HG03135 (cell line): Measurements from ENCODE around the gene G0S2.

ENCODE experiments used
- ATAC-seq: cut with Tn5 transposase; IDR thresholded peaks from one replicate; pipeline ENCODE4 v1.9.1; 2021; ENCODE audit warnings: mild to moderate bottlenecking, moderate library complexity; ENCODE audit not compliant: unreplicated experiment

G0S2 gene

DNA sequence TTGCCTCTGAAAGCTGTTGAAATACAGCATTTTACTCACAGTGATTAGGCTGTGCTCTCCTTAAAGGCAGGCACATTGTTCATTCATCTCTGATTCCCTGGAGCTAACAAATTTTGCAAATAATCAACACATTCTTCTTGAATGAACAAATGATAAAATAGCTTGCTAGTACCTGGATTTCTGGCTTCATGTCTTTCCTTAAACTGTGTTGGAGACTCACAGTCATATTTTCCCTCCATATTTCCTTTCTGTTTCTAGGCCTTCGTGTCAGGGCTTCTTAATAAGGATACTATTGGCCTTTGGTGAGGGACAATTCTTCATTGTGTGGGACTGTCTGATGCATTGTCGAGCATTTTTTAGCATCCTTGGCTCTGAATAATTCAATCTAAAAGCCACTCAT is 39.1 kb downstream of the G0S2 start:
- ATAC-seq: no peak

DNA sequence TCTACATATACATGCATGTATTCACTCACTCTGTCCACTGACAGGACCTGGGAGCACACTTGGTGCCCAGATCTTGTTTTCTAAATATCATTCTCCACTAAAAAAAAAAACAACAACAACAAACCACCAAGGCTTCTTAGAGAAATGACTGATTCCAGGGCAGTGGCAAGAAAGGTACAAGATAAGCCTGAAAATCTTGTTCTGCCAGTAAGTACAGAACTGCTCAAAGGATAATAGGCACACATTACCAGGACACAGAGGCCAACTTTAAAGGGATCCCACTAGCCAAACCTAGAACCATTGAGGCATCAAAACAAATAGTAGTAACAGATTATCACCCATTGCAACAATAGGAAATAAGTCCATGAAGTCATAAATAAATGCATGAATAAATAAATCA is 40.1 kb downstream of the G0S2 start:
- no peak for ATAC-seq

DNA sequence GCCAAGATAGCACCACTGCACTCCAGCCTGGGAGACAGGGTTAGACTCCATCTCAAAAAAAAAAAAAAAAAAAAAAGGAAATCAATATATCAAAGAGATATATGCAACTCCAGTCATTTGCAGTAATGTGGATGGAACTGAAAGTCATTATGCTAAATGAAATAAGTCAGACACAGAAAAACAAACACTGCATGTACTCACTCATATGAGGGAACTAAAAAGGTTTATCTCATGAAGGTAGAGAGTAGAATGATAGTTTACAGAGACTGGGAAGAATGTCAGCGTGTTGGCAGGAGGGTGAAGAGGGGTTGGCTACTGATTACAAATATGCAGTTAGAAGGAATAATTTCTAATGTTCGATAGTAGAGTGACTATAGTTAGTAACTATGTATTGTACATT is 42.6 kb downstream of the G0S2 start:
- ATAC-seq: no peak

DNA sequence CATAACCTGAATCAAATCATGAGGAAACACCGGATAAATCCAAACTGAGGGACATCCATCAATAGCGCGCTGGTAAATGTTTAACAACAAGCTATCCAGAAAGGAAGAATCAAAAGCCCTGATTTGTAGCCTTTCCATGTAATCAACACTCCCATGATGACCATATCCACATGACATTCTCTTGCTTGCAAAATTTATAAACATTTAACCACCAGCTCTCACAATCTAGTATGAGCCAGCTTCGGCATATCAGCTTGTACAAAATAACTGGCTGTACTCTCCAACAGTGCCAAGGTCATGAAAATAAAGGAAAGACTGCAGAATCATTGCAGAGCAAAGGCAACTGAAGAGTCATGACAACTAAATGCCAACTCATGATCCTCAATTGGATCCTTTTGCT is 45.1 kb downstream of the G0S2 start:
- ATAC-seq: no peak

DNA sequence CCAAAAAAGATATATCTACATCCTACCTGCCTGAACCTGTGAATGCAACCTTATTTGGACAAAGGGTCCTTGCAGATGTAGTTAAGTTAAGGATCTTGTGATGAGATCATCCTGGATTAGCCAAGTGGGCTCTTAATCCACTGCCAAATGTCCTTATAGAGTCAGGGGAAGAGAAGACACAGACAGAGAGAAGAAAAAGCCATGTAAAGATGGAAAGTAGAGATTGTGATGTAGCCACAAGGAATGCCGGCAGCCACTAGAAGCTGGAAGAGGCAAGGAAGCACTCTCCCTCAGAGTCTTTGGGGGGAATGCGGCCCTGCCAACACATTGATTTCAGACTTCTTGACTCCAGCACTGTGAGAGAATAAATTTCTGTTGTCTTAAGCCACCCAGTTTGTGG is 45.6 kb downstream of the G0S2 start:
- no peak for ATAC-seq

DNA sequence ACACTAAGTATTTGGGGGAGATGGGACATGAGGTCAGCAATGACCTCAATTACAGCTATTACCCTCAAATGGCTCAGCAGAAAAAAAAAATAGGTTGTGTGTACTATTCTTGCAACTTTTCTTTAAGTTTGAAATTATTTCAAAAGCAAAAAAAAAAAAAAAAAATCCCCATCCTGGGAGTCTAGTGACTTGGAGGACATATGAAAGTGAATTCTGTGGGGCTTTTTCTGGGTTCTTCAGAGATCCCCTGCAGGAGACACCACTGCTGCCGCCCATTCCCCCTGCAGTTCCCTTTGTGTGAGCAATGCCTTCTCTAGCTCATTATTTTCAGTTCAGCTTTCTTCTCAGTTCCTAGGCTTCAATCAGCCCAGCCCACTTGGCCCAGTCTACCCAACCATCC is 46.1 kb downstream of the G0S2 start:
- no peak for ATAC-seq

DNA sequence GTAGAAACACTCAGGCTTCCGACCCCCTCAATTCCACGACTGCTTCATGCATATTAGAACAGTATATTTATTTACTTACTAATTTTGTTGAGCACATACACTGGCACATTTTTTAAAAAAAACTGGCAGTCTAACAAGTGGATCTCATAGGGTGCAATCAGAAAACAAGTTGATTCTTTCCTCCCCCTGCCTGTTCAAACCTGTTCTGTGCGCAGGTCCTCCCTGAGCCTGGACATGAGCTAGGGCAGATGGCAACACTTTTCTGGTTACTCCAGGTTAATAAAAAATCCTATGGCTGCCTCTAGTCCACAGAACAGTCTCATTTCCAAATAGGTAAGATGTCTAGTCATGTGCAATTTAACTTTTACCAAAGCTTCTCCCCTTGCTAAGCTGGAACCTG is 48.1 kb downstream of the G0S2 start:
- ATAC-seq: no peak

DNA sequence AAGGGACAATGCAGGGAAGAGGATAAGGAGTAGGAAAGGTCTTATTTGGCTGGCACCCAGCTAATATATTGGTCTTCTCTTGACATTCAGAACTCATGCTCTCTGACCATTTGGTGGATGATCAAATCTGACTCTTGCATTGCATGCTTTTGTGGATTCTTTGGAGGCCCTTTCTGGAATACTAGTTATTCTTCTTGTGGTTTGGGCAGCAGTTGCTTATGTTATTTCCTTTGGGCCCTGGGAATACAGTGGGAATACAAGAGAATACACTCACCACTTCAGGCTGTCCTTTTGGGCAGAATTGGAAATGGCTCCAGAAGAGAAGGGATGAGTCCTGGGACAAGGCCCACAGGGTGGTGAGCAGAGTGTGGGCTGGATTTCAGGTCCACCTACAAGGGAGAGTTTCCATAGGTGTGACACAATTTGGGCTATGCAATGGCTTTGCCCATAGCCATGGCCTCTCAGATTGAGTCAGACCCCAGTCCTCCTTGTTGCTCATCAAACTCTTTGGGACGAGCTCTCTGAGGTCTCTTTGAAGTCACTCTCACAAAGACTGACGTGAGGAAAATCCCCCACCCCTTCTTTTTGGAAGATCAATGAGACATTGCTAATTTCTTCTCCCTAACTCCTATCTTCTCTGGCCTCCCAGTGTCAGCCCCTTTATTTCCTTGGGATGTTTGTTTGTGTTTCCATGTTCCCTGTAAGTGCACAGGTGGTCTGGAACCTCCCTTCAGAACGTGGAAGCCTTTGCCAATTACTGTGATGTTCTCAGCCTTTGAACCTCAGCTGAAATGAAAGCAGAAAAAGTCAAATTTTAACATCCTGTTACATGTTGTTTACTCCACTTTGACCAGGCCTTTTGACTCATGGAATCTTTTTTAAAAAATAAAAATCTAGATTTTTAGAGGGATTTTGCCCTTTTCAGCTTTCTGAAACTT is 48.8 kb downstream of the G0S2 start:
- ATAC-seq: no peak
